ENCODE data around the gene PNLIPRP3.

DNA sequence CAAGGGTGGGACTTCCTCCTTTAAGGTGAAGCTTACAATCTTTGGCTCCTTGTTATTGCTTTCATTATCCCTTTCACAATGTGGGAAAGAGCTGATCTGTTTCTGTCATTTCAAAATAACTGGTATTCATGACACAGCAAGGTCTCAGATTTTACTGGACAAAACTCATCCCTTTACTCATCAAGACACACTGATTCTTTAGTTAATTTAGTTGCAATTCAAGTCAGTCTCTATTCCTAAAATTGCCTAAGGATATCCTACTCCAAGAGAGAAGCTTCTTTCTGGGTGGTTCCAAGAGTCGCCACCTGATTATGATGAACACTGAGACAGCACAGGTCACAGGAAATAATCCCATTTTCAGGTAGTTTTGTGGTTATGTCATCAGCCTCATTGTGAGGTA lies 5.8 kb upstream of the PNLIPRP3 start:
- TF ChIP-seq POLR2AphosphoS5 (IDR thresholded peaks at IDR 0.05; ENCODE audit: low read depth, low read length): no peak
- no peak for TF ChIP-seq POLR2A (IDR thresholded peaks at IDR 0.05; ENCODE audit: low read depth, low read length)
- no peak for TF ChIP-seq TAF1 (IDR thresholded peaks at IDR 0.05; ENCODE audit: low read depth, low read length)
- TF ChIP-seq SPI1 (IDR thresholded peaks at IDR 0.05; ENCODE audit: low read depth, low read length): no peak
- TF ChIP-seq POU2F2 (IDR thresholded peaks at IDR 0.05; ENCODE audit: low read depth, low read length): no peak
- no peak for TF ChIP-seq PAX5 (IDR thresholded peaks at IDR 0.05; ENCODE audit: insufficient read depth, low read length, severe bottlenecking)

Measured in GM12891 (cell line).